Large intestine (tissue), 3 donors: ENCODE data around the gene GNS. TPM values are rescaled to one million over a fixed set of nuclear protein-coding genes. Genes with fewer than 3 reads are reported as not detected.
A peak's percentile ranks its signal among the peaks of the same experiment; 100 is the strongest.
"Not testable (repeated sequence)": the region's sequence is repeated elsewhere in the genome, so short reads cannot be mapped to it uniquely, and the experiment has no call there.

Experiments
- DNase-seq, 2 donors: peaks; one replicate each; pipeline versions ENCODE4 v3.0.0 to v3.0.0-alpha.2; 2013
- H3K27ac ChIP-seq: one replicate; pipeline ENCODE4 v1.5.1; 2013; ENCODE audit warnings: low read length
- H3K27me3 ChIP-seq: 2 replicates; pipeline ENCODE4 v1.6.1; 2013; ENCODE audit warnings: low read length; ENCODE audit not compliant: control insufficient read depth, insufficient read depth
- H3K36me3 ChIP-seq: 2 replicates; pipeline ENCODE4 v1.6.1; 2013; ENCODE audit warnings: low read length; ENCODE audit not compliant: control insufficient read depth, insufficient read depth
- H3K4me1 ChIP-seq: one replicate; pipeline ENCODE4 v1.6.1; 2013; ENCODE audit warnings: low read length; ENCODE audit not compliant: control insufficient read depth, insufficient read depth
- H3K4me3 ChIP-seq: one replicate; pipeline ENCODE4 v1.5.1; 2013; ENCODE audit warnings: low read length
- H3K9me3 ChIP-seq: one replicate; pipeline ENCODE4 v1.6.1; 2013; ENCODE audit warnings: mild to moderate bottlenecking, low read depth, low read length, moderate library complexity; ENCODE audit not compliant: control insufficient read depth
- WGBS: methylation state at CpG from one replicate; pipeline ENCODE4 v1.1.5; 2013; ENCODE audit warnings: low lambda C conversion rate; ENCODE audit not compliant: insufficient coverage; 5-methylcytosine and 5-hydroxymethylcytosine counted together
- polyA plus RNA-seq: library from polyadenylated mRNA; unstranded; fragments of 120-200 nt; gene quantifications from one replicate; pipeline ENCODE4 v1.2.1, GENCODE V29; 2013

The GNS gene
- polyA plus RNA-seq, 1 donor, result 337 TPM

GRCh38 chr12:64780132-64780530, 20.9 kb upstream of the GNS start:
- H3K36me3 ChIP-seq, result no peaks in the 10 kb centered on the region
- peaks cover 13% of the 10 kb centered on the region for H3K27me3 ChIP-seq
- DNase-seq, result no peak
- H3K27ac ChIP-seq, result peak overlapping the region; percentile 82
- H3K4me1 ChIP-seq, result peaks cover 14% of the 10 kb centered on the region
- peaks cover 4% of the 10 kb centered on the region for H3K9me3 ChIP-seq
- H3K4me3 ChIP-seq, result peak overlapping the region; percentile 61
- WGBS, result no CpG with 5 or more reads among the region's 15 CpGs

DNA sequence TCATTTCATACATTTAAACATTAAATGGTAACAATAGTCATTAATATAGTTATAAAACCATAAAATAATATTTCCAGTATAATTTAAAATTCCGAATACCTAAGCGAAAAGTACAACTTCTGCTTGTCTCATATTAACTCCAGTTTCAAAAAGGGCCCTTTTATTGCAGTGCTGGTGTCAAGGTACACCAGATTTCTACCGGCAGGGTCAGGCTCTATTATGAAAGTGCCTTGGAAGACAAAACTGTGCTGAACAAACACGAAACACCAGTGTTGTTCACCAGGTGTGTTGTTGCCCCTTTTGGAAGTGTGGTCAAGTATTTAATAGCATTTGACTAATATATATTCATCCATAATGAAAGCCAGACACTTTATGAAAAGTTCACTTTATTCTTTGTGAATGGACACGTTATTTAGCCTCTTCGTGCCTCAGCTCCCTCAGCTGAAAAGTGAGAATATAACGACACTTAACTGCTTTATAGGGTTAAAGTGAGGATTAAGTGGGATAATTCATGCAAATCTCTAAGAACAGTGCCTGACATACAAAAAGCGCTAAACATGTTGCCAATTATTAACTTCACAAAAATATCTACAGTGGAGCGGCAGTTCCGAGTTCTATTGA, 20.3 kb upstream of the GNS start:
- H3K9me3 ChIP-seq, result peaks cover 7% of the 10 kb centered on the region
- peaks cover 14% of the 10 kb centered on the region for H3K4me1 ChIP-seq
- peaks cover 13% of the 10 kb centered on the region for H3K27me3 ChIP-seq
- H3K36me3 ChIP-seq, result no peaks in the 10 kb centered on the region
- DNase-seq, result peak; percentile 75 to 90
- 21% methylated on average over 3 of the region's 10 CpGs for WGBS
- peak overlapping the region; percentile 82 for H3K27ac ChIP-seq
- no peak overlapping the region for H3K4me3 ChIP-seq

DNA sequence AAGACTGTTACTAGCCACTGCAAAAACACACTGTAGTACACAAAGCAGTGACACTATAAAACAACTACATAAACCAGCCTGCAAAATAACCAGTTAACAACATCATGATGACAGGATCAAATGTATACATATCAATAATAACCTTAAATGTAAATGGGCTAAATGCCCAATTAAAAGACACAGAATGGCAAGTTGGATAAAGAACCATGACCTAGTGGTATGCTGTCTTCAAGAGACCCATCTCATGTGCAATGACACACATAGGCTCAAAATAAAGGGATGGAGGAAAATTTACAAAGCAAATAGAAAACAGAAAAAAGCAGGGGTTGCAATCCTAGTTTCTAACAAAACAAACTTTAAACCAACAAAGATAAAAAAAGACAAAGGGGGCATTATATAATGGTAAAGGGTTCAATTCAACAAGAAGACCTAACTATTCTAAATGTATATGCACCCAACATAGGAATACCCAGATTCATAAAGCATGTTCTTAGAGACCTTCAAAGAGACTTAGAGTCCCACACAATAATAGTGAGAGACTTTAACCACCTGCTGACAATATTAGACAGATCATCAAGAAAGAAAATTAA, 16.0 kb upstream of the GNS start:
- not testable (repeated sequence) for H3K27ac ChIP-seq, H3K9me3 ChIP-seq, H3K36me3 ChIP-seq, H3K4me3 ChIP-seq, DNase-seq, H3K27me3 ChIP-seq
- H3K4me1 ChIP-seq, result peaks cover 13% of the 10 kb centered on the region

GRCh38 chr12:64773386-64773785, 14.2 kb upstream of the GNS start:
- H3K4me3 ChIP-seq, result no peak overlapping the region
- no peak overlapping the region for H3K27ac ChIP-seq
- peaks cover 7% of the 10 kb centered on the region for H3K9me3 ChIP-seq
- H3K36me3 ChIP-seq, result no peaks in the 10 kb centered on the region
- H3K27me3 ChIP-seq, result no peaks in the 10 kb centered on the region
- DNase-seq, result no peak
- H3K4me1 ChIP-seq, result peaks cover 4% of the 10 kb centered on the region

GRCh38 chr12:64767495-64767894, 8.3 kb upstream of the GNS start:
- no CpG with 5 or more reads among the region's 3 CpGs for WGBS
- no peaks in the 10 kb centered on the region for H3K36me3 ChIP-seq
- H3K4me1 ChIP-seq, result no peaks in the 10 kb centered on the region

GRCh38 chr12:64760808-64761573, 1.8 kb upstream of the GNS start:
- DNase-seq, result no peak
- no peak overlapping the region for H3K4me3 ChIP-seq
- H3K9me3 ChIP-seq, result no peaks in the 10 kb centered on the region
- no peak overlapping the region for H3K27ac ChIP-seq
- H3K4me1 ChIP-seq, result peaks cover 3% of the 10 kb centered on the region
- H3K36me3 ChIP-seq, result no peaks in the 10 kb centered on the region
- no peaks in the 10 kb centered on the region for H3K27me3 ChIP-seq
- 100% methylated on average over 2 of the region's 6 CpGs for whole genome bisulfite sequencing

More at GRCh38 chr12:64767495-64767894, 8.3 kb upstream of the GNS start:
- DNase-seq, result no peak
- Histone ChIP-seq H3K27ac (no peak overlapping the region), H3K9me3 (no peaks in the 10 kb centered on the region), H3K27me3 (no peaks in the 10 kb centered on the region), H3K4me3 (no peak overlapping the region)

DNA sequence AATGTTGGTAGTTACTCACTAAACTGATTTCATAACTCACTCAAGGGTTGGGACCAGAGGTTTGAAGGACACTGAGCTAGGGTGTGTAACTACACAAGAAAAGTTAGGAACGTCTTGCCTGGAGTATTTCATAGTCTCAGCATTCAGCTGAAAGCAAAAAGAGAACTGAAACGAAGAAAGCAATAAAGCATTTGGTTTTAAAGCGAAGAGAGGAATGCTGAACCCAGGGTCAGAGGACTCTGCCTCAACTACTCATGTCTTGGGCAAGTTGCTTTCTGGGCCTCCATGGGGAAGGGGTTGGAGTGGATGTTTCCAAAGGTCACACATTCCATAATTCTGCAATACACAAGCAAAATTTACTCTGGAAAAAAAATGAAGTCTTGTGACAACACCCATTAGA, 1.4 kb downstream of the GNS start:
- peak overlapping the region; percentile 95 for H3K4me3 ChIP-seq
- H3K9me3 ChIP-seq, result no peaks in the 10 kb centered on the region
- peak; percentile 89 to 92 for DNase-seq
- H3K27me3 ChIP-seq, result no peaks in the 10 kb centered on the region
- peak overlapping the region; percentile 97 for H3K27ac ChIP-seq
- peaks cover 17% of the 10 kb centered on the region for H3K36me3 ChIP-seq
- 29% methylated on average over 1 of the region's 3 CpGs for WGBS
- peaks cover 9% of the 10 kb centered on the region for H3K4me1 ChIP-seq

GRCh38 chr12:64756376-64756775, 2.8 kb downstream of the GNS start:
- peaks cover 26% of the 10 kb centered on the region for H3K36me3 ChIP-seq
- peak overlapping the region; percentile 97 for H3K27ac ChIP-seq
- no peaks in the 10 kb centered on the region for H3K9me3 ChIP-seq
- no CpG with 5 or more reads among the region's 2 CpGs for WGBS
- DNase-seq, result peak in 1 of 2 donors; percentile 19
- peaks cover 9% of the 10 kb centered on the region for H3K4me1 ChIP-seq
- no peaks in the 10 kb centered on the region for H3K27me3 ChIP-seq
- H3K4me3 ChIP-seq, result peak overlapping the region; percentile 95

- Histone ChIP-seq H3K27ac (no peak overlapping the region), H3K36me3 (peaks cover 45% of the 10 kb centered on the region)
- 83% methylated on average over 1 of the region's 3 CpGs for WGBS
Measured at GRCh38 chr12:64753427-64753826, 5.8 kb downstream of the GNS start.

GRCh38 chr12:64752833-64753238, 6.4 kb downstream of the GNS start:
- WGBS, result 100% methylated on average over 1 of the region's 4 CpGs

More at GRCh38 chr12:64753427-64753826, 5.8 kb downstream of the GNS start:
- no peak for DNase-seq
- no peaks in the 10 kb centered on the region for H3K9me3 ChIP-seq
- H3K4me3 ChIP-seq, result no peak overlapping the region
- H3K27me3 ChIP-seq, result no peaks in the 10 kb centered on the region
- H3K4me1 ChIP-seq, result peaks cover 9% of the 10 kb centered on the region

More at GRCh38 chr12:64752833-64753238, 6.4 kb downstream of the GNS start:
- H3K4me3 ChIP-seq, result no peak overlapping the region
- H3K4me1 ChIP-seq, result peaks cover 9% of the 10 kb centered on the region
- H3K36me3 ChIP-seq, result peaks cover 51% of the 10 kb centered on the region
- DNase-seq, result no peak
- no peaks in the 10 kb centered on the region for H3K9me3 ChIP-seq
- H3K27ac ChIP-seq, result no peak overlapping the region
- H3K27me3 ChIP-seq, result no peaks in the 10 kb centered on the region
